HepG2 (cell line): Measurements from ENCODE around the gene PIP5K1A. TPM values are rescaled to one million over a fixed set of nuclear protein-coding genes. Genes with fewer than 3 reads are reported as not detected.

ENCODE experiments used
- ATF1 ChIP-seq: IDR thresholded peaks from 2 replicates; pipeline ENCODE4 v1.6.1; 2016; ENCODE audit warnings: mild to moderate bottlenecking, control low read depth
- FLYWCH1 ChIP-seq: sonication (generic); formaldehyde crosslinking; IDR thresholded peaks from 2 replicates; pipeline ENCODE4 v1.8.1; 2023; ENCODE audit warnings: mild to moderate bottlenecking, missing genetic modification reagents
- HCFC1 ChIP-seq: fragments of 150-350 bp; IDR thresholded peaks from 2 replicates; pipeline ENCODE4 v1.6.1; 2014; ENCODE audit warnings: low read depth, low read length
- KAT7 ChIP-seq: IDR thresholded peaks from 2 replicates; pipeline ENCODE4 v1.6.1; 2018; ENCODE audit warnings: borderline replicate concordance, missing compliant biosample characterization
- KLF11 ChIP-seq: IDR thresholded peaks from 2 replicates; pipeline ENCODE4 v1.6.1; 2016; ENCODE audit warnings: missing compliant biosample characterization
- NR2F6 ChIP-seq, 2 experiments: IDR thresholded peaks; 2 replicates each; pipeline ENCODE4 v1.6.1; 2016; ENCODE audit warnings: antibody characterized with exemption in 1 of 2, mild to moderate bottlenecking in 1 of 2
- PAWR ChIP-seq: sonication (generic); formaldehyde crosslinking; IDR thresholded peaks from 2 replicates; pipeline ENCODE4 v1.4.0; 2020; ENCODE audit warnings: missing genetic modification reagents, mild to moderate bottlenecking, borderline replicate concordance
- PHF5A ChIP-seq: IDR thresholded peaks from one replicate; pipeline ENCODE4 v1.6.1; 2018; ENCODE audit warnings: low read depth, missing genetic modification reagents; ENCODE audit not compliant: unreplicated experiment
- POLR2G ChIP-seq: fragments of 200-400 bp; formaldehyde crosslinking; IDR thresholded peaks from 2 replicates; pipeline ENCODE4 v1.6.1; 2018; ENCODE audit warnings: mild to moderate bottlenecking, low read depth, low read length, moderate library complexity
- RBM39 ChIP-seq: fragments of 200-400 bp; formaldehyde crosslinking; IDR thresholded peaks from one replicate; pipeline ENCODE4 v1.6.1; 2018; ENCODE audit warnings: antibody characterized with exemption, mild to moderate bottlenecking, low read depth, low read length; ENCODE audit not compliant: poor library complexity, severe bottlenecking
- SCMH1 ChIP-seq: sonication (generic); formaldehyde crosslinking; IDR thresholded peaks from 2 replicates; pipeline ENCODE4 v1.9.0; 2021; ENCODE audit warnings: missing genetic modification reagents, mild to moderate bottlenecking, borderline replicate concordance
- SOX6 ChIP-seq, 2 experiments: fragments of 450-650 bp in 1 of 2; sonication (generic) in 1 of 2; formaldehyde crosslinking in 1 of 2; IDR thresholded peaks; 2 replicates each; pipeline versions ENCODE4 v1.4.0 to v1.6.1; 2017 to 2020; ENCODE audit warnings: antibody characterized with exemption in 1 of 2, mild to moderate bottlenecking in 1 of 2, missing genetic modification reagents in 1 of 2
- ZFX ChIP-seq: sonication (generic); formaldehyde crosslinking; IDR thresholded peaks from 2 replicates; pipeline ENCODE4 v1.4.0; 2020; ENCODE audit warnings: mild to moderate bottlenecking, low read depth, missing genetic modification reagents, moderate library complexity
- ZKSCAN1 ChIP-seq: fragments of 150-350 bp; IDR thresholded peaks from 2 replicates; pipeline ENCODE4 v1.6.1; 2014; ENCODE audit warnings: low read length
- ZNF710 ChIP-seq: sonication (generic); formaldehyde crosslinking; IDR thresholded peaks from 2 replicates; pipeline ENCODE4 v1.5.0; 2020; ENCODE audit warnings: mild to moderate bottlenecking, missing genetic modification reagents, borderline replicate concordance
- ZNF720 ChIP-seq: sonication (generic); formaldehyde crosslinking; IDR thresholded peaks from 2 replicates; pipeline ENCODE4 v1.4.0; 2020; ENCODE audit warnings: missing genetic modification reagents
- ZUFSP ChIP-seq: sonication (generic); formaldehyde crosslinking; IDR thresholded peaks from 2 replicates; pipeline ENCODE4 v1.9.0; 2021; ENCODE audit warnings: missing genetic modification reagents, mild to moderate bottlenecking, borderline replicate concordance
- polyA plus RNA-seq, 8 experiments: library from polyadenylated mRNA; depleted of rRNA in 3 of 8; stranded (reverse) in 7 of 8; unstranded in 1 of 8; fragments of >200 nt; fragmentation: Illumina TruSeq in 4 of 8; extraction: Trizol in 4 of 8; gene quantifications; 2 replicates each; pipeline versions ENCODE4 v1.2.1 to v1.2.3, GENCODE V29; 2011 to 2016; ENCODE audit warnings: low read depth in 4 of 8, missing spikeins in 1 of 8, mixed read lengths in 1 of 8; ENCODE audit not compliant: insufficient read depth in 1 of 8
- total RNA-seq, 5 experiments: library from RNA; depleted of rRNA; stranded (reverse); fragments of >200 nt; fragmentation: Illumina TruSeq; extraction: Trizol; gene quantifications; 2 replicates each; pipeline ENCODE4 v1.2.3, GENCODE V29; 2016; ENCODE audit warnings: low read depth in 1 of 5
- TF ChIP-seq, protein P1 (sequence below): sonication (generic); formaldehyde crosslinking; IDR thresholded peaks from 2 replicates; pipeline ENCODE4 v1.5.1; 2020; ENCODE audit warnings: mild to moderate bottlenecking, missing genetic modification reagents, moderate library complexity
- TF ChIP-seq, protein P2 (sequence below): sonication (generic); formaldehyde crosslinking; IDR thresholded peaks from 2 replicates; pipeline ENCODE4 v1.8.0; 2022; ENCODE audit warnings: mild to moderate bottlenecking, missing genetic modification reagents

Gene PIP5K1A
- total and polyA plus RNA-seq, 2 of the 13 experiments (the other 11 are each of a cell fraction or from before 2014, with no cell fraction given), result 45.3 to 65.1 TPM

DNA sequence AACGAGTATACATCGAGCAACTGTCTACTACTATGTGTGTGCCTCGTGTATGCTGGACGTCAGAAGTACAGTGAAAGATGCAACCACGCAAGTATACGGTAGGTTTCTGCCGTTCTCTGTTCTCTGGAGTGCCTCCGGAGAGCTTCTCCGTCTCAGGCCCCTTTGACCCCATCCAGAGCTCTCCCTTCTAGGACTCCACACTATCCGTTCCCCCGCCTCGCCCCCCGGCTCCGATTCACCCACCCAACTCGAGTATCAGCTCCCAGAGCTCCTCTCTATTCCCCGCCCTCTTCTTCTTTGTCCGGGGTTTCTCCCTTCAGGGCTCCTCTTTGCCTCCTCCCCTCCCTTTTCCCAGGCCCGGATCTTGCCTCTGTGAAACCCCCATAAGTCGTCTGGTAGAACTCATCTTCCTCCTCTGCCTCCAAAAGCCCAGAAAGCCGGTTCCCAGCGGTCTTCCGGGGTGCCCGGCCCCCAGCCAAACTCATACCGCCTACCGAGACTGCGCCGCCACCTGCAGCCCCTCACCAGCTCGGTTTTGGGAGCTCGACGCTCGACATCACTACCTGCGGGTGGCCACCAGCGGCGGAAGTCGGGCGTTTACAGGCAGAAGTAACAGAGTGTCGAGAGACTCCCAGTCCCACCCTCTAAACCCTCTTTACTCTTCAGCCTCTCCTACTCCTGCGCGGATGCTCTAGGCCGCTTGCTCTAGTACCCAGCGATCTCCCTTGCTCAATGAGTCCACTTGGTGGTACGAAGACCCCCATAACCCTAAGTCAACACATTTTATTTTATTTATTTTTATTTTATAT is 8.5 kb upstream of the PIP5K1A start, which contains the start of gene VPS72 (continued):
- no peak for TF ChIP-seq ZNF720 (CRISPR knock-in tag)
- peak; percentile 94 for TF ChIP-seq POLR2G
- TF ChIP-seq PAWR, result no peak
- TF ChIP-seq ZKSCAN1, result no peak
- TF ChIP-seq, protein P1, sequence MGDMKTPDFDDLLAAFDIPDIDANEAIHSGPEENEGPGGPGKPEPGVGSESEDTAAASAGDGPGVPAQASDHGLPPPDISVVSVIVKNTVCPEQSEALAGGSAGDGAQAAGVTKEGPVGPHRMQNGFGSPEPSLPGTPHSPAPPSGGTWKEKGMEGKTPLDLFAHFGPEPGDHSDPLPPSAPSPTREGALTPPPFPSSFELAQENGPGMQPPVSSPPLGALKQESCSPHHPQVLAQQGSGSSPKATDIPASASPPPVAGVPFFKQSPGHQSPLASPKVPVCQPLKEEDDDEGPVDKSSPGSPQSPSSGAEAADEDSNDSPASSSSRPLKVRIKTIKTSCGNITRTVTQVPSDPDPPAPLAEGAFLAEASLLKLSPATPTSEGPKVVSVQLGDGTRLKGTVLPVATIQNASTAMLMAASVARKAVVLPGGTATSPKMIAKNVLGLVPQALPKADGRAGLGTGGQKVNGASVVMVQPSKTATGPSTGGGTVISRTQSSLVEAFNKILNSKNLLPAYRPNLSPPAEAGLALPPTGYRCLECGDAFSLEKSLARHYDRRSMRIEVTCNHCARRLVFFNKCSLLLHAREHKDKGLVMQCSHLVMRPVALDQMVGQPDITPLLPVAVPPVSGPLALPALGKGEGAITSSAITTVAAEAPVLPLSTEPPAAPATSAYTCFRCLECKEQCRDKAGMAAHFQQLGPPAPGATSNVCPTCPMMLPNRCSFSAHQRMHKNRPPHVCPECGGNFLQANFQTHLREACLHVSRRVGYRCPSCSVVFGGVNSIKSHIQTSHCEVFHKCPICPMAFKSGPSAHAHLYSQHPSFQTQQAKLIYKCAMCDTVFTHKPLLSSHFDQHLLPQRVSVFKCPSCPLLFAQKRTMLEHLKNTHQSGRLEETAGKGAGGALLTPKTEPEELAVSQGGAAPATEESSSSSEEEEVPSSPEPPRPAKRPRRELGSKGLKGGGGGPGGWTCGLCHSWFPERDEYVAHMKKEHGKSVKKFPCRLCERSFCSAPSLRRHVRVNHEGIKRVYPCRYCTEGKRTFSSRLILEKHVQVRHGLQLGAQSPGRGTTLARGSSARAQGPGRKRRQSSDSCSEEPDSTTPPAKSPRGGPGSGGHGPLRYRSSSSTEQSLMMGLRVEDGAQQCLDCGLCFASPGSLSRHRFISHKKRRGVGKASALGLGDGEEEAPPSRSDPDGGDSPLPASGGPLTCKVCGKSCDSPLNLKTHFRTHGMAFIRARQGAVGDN, result peak; percentile 84
- peak; percentile 45; the same call in 1 of the 2 replicates for TF ChIP-seq ATF1 (CRISPR knock-in tag)
- peak; percentile 87; the same call in 1 of the 2 replicates for TF ChIP-seq KAT7
- peak; percentile 51; the same call in 1 of the 2 replicates for TF ChIP-seq ZNF710 (CRISPR knock-in tag)
- no peak for TF ChIP-seq ZUFSP (CRISPR knock-in tag)
- TF ChIP-seq PHF5A (CRISPR knock-in tag), result peak; percentile 76
- TF ChIP-seq, protein P2, sequence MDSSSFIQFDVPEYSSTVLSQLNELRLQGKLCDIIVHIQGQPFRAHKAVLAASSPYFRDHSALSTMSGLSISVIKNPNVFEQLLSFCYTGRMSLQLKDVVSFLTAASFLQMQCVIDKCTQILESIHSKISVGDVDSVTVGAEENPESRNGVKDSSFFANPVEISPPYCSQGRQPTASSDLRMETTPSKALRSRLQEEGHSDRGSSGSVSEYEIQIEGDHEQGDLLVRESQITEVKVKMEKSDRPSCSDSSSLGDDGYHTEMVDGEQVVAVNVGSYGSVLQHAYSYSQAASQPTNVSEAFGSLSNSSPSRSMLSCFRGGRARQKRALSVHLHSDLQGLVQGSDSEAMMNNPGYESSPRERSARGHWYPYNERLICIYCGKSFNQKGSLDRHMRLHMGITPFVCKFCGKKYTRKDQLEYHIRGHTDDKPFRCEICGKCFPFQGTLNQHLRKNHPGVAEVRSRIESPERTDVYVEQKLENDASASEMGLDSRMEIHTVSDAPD (CRISPR knock-in tag), result peak; percentile 84
- TF ChIP-seq HCFC1, result peak; percentile 70; the same call in 1 of the 2 replicates
- no peak for TF ChIP-seq SOX6 (IDR thresholded peaks at IDR 0.05)
- peak; percentile 68 for TF ChIP-seq SOX6 (CRISPR knock-in tag; IDR thresholded peaks at IDR 0.05)
- TF ChIP-seq NR2F6 (IDR thresholded peaks at IDR 0.05), result peak; percentile 23; the same call in 1 of the 2 replicates
- peak; percentile 51; the same call in 1 of the 2 replicates for TF ChIP-seq NR2F6 (CRISPR knock-in tag; IDR thresholded peaks at IDR 0.05)
- TF ChIP-seq RBM39, result peak; percentile 49
- peak; percentile 55; the same call in 1 of the 2 replicates for TF ChIP-seq FLYWCH1 (CRISPR knock-in tag)
- TF ChIP-seq ZFX (CRISPR knock-in tag), result peak; percentile 90
- no peak for TF ChIP-seq SCMH1 (CRISPR knock-in tag)
- peak; percentile 70; the same call in 1 of the 2 replicates for TF ChIP-seq KLF11 (CRISPR knock-in tag)
